Transverse colon (tissue), 3 donors: ENCODE results near the gene HMX2.

Experiments
- POLR2A ChIP-seq: fragments of 450-650 bp; IDR thresholded peaks from one replicate; pipeline ENCODE4 v1.6.1; 2016; ENCODE audit warnings: antibody characterized with exemption, mild to moderate bottlenecking, moderate library complexity
- POLR2AphosphoS5 ChIP-seq, 3 donors: sonication (generic); formaldehyde crosslinking; IDR thresholded peaks; one replicate each; pipeline ENCODE4 v1.6.1; 2016; ENCODE audit warnings: antibody characterized with exemption in 3 of 3

GRCh38 chr10:123191886-123192285 lies 44.0 kb downstream of the HMX2 start:
- TF ChIP-seq POLR2AphosphoS5 (IDR thresholded peaks at IDR 0.05) = no peak
- no peak for TF ChIP-seq POLR2A
